ENCODE results near the gene ZNF263. TPM values are rescaled to one million over a fixed set of nuclear protein-coding genes. Genes with fewer than 3 reads are reported as not detected.

Gene ZNF263
- total and polyA plus RNA-seq, 2 donors, result 35.8 to 39.7 TPM

DNA sequence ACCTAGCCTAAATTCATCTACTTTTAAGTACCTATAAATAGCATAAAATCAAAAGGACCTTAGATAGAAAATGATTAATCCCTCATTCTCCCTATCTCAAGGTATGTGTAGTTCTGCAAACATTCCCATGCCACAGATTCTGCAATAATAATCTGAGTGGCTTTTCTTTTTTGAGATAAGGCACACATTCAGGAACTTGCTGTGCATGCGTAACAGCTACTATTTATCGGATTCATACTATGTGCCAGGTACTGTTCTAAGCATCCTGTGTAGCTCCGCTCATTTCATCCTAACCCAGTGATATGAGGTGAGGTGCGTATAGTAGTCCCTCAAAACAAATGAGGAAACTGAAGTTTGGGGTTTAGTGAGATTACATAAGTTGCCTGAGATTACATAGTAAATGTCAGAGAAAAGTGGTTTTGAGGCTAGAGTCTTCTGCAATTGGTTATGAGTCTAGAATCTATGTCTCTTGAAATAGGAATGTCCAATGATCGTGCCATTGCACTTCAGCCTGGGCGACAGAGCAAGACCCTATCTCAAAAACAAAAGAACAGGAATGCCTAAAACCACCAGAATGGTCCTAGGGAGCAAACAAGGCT is 2.0 kb upstream of the ZNF263 start:
- Histone ChIP-seq H3K27ac (ENCODE audit: low read depth) (no peak overlapping the region), H3K4me1 (ENCODE audit: insufficient read depth) (no peaks in the 10 kb centered on the region), H3K4me3 (ENCODE audit: low read depth, low read length) (no peak overlapping the region), H3K36me3 (ENCODE audit: insufficient read depth) (peaks cover 7% of the 10 kb centered on the region)
- WGBS, result 91% methylated on average over 6 of the region's 6 CpGs
- DNase-seq (ENCODE audit: extremely low spot score), result no peak

DNA sequence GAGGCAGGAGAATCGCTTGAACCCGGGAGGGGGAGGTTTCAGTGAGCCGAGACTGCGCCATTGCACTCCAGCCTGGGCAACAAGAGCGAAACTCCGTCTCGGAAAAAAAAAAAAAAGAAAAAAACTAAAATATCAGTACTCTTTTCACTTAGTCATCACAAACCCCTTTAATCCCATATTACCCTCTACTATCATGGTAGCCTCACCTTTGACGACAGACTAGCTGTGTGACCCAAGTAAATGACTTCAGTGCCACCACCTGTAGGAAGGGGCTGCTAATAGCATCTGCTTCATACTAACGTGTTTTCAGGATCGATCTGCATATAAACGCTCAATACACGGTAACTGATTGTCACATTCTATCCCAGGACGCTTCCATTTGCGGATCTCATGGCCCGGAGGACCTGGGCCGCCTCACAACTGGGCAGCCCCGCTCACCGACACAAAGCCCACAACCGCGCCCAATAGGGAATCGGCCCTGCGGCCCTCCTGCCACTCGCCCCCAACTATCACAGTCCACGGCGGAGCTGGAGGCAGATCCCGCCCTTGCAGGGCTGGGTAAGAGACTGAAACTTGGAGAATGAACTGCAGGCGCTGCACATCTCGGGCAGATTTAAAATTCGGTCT is 1.1 kb upstream of the ZNF263 start:
- peak overlapping the region; percentile 83 for H3K4me3 ChIP-seq (ENCODE audit: low read depth, low read length)
- peak; percentile 40 for DNase-seq (ENCODE audit: extremely low spot score)
- H3K36me3 ChIP-seq (ENCODE audit: insufficient read depth), result peaks cover 7% of the 10 kb centered on the region
- no peaks in the 10 kb centered on the region for H3K4me1 ChIP-seq (ENCODE audit: insufficient read depth)
- H3K27ac ChIP-seq (ENCODE audit: low read depth), result peak overlapping the region; percentile 51
- WGBS, result 12% methylated on average over 29 of the region's 29 CpGs

DNA sequence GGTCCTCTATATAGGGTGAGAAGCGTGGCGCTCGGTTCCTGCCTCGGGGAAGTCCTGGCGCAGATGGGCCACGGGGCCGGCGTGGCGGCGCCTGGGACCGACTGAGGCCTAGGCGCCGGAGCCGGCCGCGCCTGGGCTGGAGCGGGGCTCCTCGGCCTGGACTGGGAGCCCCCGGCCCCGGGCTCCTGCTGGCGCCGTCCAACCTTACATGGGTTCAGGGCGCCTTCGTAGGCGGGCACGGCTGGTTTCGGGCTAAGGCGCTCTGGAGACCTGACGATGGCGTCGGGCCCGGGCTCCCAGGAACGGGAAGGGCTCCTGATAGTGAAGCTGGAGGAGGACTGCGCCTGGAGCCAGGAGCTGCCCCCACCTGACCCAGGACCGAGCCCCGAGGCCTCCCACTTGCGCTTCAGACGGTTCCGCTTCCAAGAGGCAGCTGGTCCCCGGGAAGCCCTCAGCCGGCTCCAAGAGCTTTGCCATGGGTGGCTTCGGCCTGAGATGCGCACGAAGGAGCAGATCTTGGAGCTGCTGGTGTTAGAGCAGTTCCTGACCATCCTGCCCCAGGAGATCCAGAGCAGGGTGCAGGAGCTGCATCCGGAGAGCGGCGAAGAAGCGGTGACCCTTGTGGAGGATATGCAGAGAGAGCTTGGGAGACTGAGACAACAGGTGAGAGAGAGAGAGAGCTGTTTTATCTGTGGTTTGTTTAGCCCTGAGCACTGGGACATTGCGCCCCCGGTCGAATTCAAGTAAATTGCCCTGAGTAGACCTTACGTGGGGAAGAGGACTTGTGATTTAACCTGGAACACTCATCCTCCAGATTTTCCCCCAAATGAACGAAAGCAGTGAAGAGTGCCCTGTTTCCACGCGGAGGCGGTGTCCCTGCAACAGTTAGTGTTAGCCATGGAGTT is 504 bp downstream of the ZNF263 start:
- Histone ChIP-seq H3K4me3 (ENCODE audit: low read depth, low read length) (peak overlapping the region; percentile 83), H3K27ac (ENCODE audit: low read depth) (peak overlapping the region; percentile 88), H3K36me3 (ENCODE audit: insufficient read depth) (peaks cover 10% of the 10 kb centered on the region), H3K4me1 (ENCODE audit: insufficient read depth) (no peaks in the 10 kb centered on the region)
- 4% methylated on average over 56 of the region's 56 CpGs for WGBS
- no peak for DNase-seq (ENCODE audit: extremely low spot score)

DNA sequence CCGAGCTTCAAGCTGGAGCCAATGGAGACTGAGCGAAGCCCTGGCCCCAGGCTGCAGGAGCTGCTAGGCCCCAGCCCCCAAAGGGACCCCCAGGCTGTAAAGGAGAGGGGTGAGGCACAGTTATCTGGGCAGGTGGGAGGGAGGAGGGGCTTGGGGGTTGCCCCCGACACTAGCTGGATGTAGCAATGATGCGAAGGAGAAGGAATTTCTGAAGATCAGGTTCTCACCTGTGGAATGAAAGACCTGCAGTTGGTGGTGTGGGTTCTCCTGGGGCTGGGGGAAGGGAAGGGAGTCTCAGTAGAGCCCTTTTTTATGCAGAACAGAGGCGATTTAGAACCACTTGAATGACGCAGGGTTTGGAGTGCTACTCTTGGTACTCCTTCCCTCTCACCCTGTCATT is 1.8 kb downstream of the ZNF263 start:
- H3K27ac ChIP-seq (ENCODE audit: low read depth), result no peak overlapping the region
- 88% methylated on average over 6 of the region's 6 CpGs for WGBS
- no peak for DNase-seq (ENCODE audit: extremely low spot score)
- no peaks in the 10 kb centered on the region for H3K4me1 ChIP-seq (ENCODE audit: insufficient read depth)
- no peak overlapping the region for H3K4me3 ChIP-seq (ENCODE audit: low read depth, low read length)
- peaks cover 19% of the 10 kb centered on the region for H3K36me3 ChIP-seq (ENCODE audit: insufficient read depth)

DNA sequence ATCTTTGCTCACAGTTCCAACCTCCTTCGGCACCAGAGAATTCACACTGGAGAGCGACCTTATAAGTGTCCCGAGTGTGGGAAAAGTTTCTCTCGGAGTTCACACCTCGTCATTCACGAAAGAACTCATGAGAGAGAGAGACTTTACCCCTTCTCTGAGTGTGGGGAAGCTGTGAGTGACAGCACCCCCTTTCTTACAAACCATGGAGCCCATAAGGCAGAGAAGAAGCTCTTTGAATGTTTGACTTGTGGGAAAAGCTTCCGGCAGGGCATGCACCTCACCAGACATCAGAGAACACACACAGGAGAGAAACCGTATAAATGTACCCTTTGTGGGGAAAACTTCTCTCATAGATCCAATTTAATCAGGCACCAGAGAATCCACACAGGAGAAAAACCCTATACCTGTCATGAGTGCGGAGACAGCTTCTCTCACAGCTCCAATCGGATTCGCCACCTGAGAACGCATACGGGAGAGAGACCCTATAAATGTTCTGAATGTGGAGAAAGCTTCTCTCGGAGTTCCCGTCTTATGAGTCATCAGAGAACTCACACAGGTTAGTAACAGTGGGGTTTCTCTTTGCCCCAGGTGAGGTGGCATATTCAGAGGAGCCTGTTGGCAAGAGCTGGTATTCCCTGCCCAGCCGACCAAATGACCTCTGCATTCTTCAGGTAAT is 6.8 kb downstream of the ZNF263 start:
- 99% methylated on average over 16 of the region's 16 CpGs for WGBS
- Histone ChIP-seq H3K27ac (ENCODE audit: low read depth) (no peak overlapping the region), H3K4me3 (ENCODE audit: low read depth, low read length) (no peak overlapping the region), H3K4me1 (ENCODE audit: insufficient read depth) (no peaks in the 10 kb centered on the region), H3K36me3 (ENCODE audit: insufficient read depth) (peaks cover 22% of the 10 kb centered on the region)
- no peak for DNase-seq (ENCODE audit: extremely low spot score)

DNA sequence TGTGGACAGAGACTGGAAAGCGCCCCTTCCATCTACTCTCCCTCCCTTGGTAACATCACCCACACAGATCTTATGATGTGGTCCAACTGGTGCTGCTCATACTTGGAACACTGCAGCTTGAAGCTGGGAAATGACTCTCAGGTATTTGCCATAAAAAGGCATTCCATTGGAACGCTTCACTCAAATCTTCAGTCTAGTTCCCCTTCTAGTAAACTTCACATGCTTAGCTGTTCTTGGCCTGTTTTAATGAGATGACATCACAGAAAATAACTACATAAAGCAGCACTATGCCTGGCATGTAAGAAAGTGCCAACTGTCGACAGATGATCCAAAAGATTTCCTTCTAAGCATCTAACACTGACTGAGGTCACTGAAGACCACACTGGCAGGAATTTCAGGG is 9.3 kb downstream of the ZNF263 start:
- DNase-seq (ENCODE audit: extremely low spot score), result no peak
- Histone ChIP-seq H3K36me3 (ENCODE audit: insufficient read depth) (peaks cover 15% of the 10 kb centered on the region), H3K4me3 (ENCODE audit: low read depth, low read length) (no peak overlapping the region), H3K27ac (ENCODE audit: low read depth) (no peak overlapping the region), H3K4me1 (ENCODE audit: insufficient read depth) (no peaks in the 10 kb centered on the region)
- WGBS, result 91% methylated on average over 3 of the region's 3 CpGs

DNA sequence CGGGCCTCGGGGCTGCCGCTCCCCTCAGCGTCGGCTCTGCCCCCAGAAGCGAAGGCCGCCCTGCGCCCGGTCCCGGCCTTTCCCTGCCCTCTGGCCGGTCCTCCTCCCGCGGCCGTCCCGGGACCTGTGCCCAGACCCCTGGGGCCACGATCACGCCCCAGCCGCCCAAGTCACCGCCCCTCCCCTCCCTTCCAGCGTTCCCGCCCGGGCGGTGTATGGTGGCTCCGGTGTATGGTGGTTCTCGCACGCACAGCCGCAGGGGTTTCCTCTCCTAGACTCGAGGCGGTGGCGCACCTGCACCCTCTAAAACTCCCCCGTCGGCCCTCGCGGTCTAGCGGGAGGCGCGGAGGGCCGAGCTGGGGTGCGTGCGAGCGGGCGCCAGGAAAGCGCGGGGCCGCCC is 11.9 kb downstream of the ZNF263 start:
- 27% methylated on average over 45 of the region's 45 CpGs for WGBS
- no peak overlapping the region for H3K4me3 ChIP-seq (ENCODE audit: low read depth, low read length)

DNA sequence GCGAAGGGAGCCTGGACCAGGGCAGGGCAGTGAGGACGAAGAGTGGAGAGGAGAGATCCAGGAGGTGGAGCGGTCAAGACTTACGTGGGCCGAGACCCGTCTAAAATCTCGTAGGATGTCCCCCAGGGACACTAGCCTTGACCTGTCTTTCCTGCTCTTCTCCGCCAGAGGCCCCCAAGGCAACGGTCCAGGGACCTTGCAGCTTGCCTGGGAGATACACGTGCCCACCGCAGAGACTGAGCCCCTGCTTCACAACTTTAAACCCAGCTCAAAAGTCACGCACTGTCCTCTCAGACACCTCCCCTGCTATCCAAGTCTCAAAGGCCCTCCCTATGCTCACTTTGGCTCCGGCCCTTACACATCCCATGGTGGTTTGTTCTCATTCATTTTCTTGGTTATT is 12.5 kb downstream of the ZNF263 start:
- no peaks in the 10 kb centered on the region for H3K4me1 ChIP-seq (ENCODE audit: insufficient read depth)
- no peak overlapping the region for H3K27ac ChIP-seq (ENCODE audit: low read depth)
- H3K36me3 ChIP-seq (ENCODE audit: insufficient read depth), result no peaks in the 10 kb centered on the region
- WGBS, result 62% methylated on average over 13 of the region's 13 CpGs
- no peak overlapping the region for H3K4me3 ChIP-seq (ENCODE audit: low read depth, low read length)
- DNase-seq (ENCODE audit: extremely low spot score), result no peak

More for the DNA sequence above, 11.9 kb downstream of the ZNF263 start:
- H3K27ac ChIP-seq (ENCODE audit: low read depth), result no peak overlapping the region
- DNase-seq (ENCODE audit: extremely low spot score), result no peak
- H3K4me1 ChIP-seq (ENCODE audit: insufficient read depth), result no peaks in the 10 kb centered on the region
- H3K36me3 ChIP-seq (ENCODE audit: insufficient read depth), result peaks cover 3% of the 10 kb centered on the region

DNA sequence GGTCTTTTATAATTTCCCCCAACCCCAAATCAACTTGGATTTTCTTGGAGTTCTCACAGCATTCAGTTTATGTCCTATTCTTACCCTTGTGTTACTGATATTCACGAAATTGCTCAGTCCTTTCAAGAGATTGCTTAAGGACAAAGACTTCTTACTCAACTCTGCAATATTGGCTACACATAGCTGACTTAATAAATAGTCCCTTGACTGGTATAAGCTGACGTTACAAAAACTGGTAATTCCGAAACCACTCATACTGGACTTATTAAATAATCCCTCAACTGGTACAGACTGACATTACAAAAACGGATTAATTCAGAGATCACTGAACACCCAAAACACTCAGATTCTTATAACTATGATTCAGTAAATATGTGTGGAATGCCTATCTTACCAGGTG is 21.1 kb downstream of the ZNF263 start:
- WGBS, result 70% methylated on average over 4 of the region's 4 CpGs
- Histone ChIP-seq H3K4me3 (ENCODE audit: low read depth, low read length) (no peak overlapping the region), H3K27ac (ENCODE audit: low read depth) (no peak overlapping the region), H3K4me1 (ENCODE audit: insufficient read depth) (peaks cover 1% of the 10 kb centered on the region), H3K36me3 (ENCODE audit: insufficient read depth) (peaks cover 4% of the 10 kb centered on the region)
- no peak for DNase-seq (ENCODE audit: extremely low spot score)

DNA sequence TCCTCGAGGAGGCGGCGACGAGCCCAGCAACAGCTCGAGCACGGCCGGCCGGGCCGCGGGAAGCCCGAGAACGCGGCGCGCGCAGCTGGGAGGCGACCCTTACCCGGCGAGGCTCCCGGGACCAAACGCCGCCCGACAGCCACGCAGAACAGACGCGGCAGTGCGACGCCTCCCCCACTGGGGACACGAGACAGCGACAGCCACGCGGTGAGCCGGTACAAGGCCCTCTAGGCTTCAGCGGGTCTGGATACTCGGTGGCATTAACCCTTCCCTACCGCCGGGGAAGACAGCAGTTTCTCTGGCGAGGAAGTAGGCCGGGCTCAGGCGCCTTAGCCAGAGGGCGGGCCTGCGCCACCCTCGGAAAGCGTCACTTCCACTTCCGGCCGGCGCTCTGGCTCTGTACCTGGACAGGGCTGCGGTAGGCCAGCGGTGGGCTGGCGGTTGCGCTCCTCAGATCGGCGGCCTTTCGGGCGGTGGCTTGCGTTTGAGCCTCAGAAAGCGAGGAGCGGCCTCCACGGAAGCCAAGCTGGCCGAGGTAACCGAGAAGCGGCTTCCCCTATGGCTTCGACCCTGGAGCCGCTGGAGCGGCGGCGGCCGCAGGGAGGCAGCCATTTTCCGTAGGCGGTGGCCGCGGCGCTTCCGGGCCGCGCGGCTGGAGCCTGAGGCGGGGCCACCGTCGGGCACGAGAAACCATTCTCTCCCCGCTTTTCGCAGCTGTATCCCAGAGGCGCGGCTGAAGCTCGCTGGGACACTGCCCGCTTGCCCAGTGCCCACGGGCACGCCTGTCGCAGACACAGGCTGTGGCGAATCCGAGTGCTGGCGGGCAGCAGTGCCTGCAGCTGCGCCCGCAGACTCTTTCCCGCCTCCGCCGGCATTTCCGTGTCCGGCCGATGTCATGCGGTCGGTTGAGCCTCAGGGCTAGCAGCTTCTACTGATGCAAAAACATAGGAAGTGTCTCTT is 22.1 kb downstream of the ZNF263 start, which contains the start of the genes TIGD7 and ZNF75A:
Gene TIGD7, minus strand, starts transcription at position 322 of the 960 bp plus-strand sequence. CDS start 4,816 bp downstream, outside the sequence.
Gene ZNF75A, plus strand, starts transcription at position 389 of the 960 bp plus-strand sequence. CDS start 2,932 bp downstream, outside the sequence.
- WGBS, result under 1% methylated on average over 103 of the region's 103 CpGs
- Histone ChIP-seq H3K36me3 (ENCODE audit: insufficient read depth) (peaks cover 4% of the 10 kb centered on the region), H3K4me3 (ENCODE audit: low read depth, low read length) (peak within 1 kb of the TSS; percentile 64), H3K27ac (ENCODE audit: low read depth) (peak within 1 kb of the TSS; percentile 79), H3K4me1 (ENCODE audit: insufficient read depth) (peaks cover 1% of the 10 kb centered on the region)
- peak; percentile 75 for DNase-seq (ENCODE audit: extremely low spot score)

DNA sequence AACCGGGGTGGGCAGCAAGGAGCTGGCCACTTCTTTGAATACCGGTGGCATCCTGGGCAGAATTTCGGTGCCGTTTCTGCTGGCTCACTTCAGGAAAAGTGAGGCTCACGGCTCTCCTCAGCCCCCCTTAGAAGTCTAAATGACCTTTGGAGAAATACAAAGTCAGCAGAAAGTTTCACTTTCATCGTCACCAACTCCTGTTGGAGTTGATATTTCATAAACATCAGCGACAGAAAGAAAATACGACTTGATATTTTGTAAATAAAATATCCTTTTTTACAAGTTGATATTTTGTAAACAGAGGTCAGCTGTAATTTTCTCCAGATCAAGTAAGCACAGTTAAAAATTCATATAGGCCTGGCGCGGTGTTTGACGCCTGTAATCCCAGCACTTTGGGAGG is 22.8 kb downstream of the ZNF263 start:
- DNase-seq (ENCODE audit: extremely low spot score), result no peak
- Histone ChIP-seq H3K36me3 (ENCODE audit: insufficient read depth) (peaks cover 4% of the 10 kb centered on the region), H3K27ac (ENCODE audit: low read depth) (no peak overlapping the region), H3K4me3 (ENCODE audit: low read depth, low read length) (peak overlapping the region; percentile 64), H3K4me1 (ENCODE audit: insufficient read depth) (peaks cover 1% of the 10 kb centered on the region)
- 58% methylated on average over 11 of the region's 11 CpGs for WGBS

DNA sequence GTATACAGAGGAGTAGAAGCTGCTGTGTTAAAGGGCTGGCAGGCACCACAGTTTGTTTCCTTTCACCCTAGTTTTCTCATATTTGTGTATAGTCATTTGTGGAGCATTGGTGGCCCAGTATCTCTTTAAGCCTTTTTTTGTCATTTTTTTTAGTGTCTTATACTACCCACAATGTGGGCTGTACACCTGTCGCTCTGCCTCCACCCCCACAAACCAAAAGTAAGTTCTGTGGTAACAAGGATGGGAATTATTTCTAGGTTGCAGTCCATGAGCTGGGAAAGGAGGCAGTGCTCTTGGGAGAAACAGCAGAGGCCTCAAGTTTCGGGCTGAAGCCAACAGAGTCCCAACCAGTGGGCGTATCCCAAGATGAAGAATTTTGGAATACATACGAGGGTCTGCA is 28.2 kb downstream of the ZNF263 start:
- H3K36me3 ChIP-seq (ENCODE audit: insufficient read depth), result peaks cover 7% of the 10 kb centered on the region
- no peak overlapping the region for H3K4me3 ChIP-seq (ENCODE audit: low read depth, low read length)
- no peaks in the 10 kb centered on the region for H3K4me1 ChIP-seq (ENCODE audit: insufficient read depth)
- WGBS, result 95% methylated on average over 4 of the region's 4 CpGs
- H3K27ac ChIP-seq (ENCODE audit: low read depth), result no peak overlapping the region
- DNase-seq (ENCODE audit: extremely low spot score), result no peak

Measured in urinary bladder (tissue), 4 donors.